Measurements from ENCODE around the gene IRGC.
"Not testable (repeated sequence)": the region's sequence is repeated elsewhere in the genome, so short reads cannot be mapped to it uniquely, and the experiment has no call there.

IRGC gene

GRCh38 chr19:43715776-43716175, at the start of gene IRGC:
IRGC (plus strand) TSS chr19:43716076; CDS start chr19:43718559, 2,483 bp downstream.
- DNase-seq (ENCODE audit: low read depth in 3 of 3): no peak

GRCh38 chr19:43667126-43667875, 48.6 kb upstream of the IRGC start:
- DNase-seq (ENCODE audit: low read depth in 3 of 3): no peak

- DNase-seq (ENCODE audit: low read depth in 3 of 3): peak in 1 of 3 donors; percentile 96
These were observed 47.9 kb upstream of the IRGC start for GRCh38 chr19:43667876-43668405.

GRCh38 chr19:43668406-43669109, 47.3 kb upstream of the IRGC start:
- DNase-seq (ENCODE audit: low read depth in 3 of 3): peak; percentile 90 to 98 (median 97)

- no peak for DNase-seq (ENCODE audit: low read depth in 3 of 3)
These were observed 43.7 kb upstream of the IRGC start for GRCh38 chr19:43672061-43672679.

GRCh38 chr19:43673637-43674036, 42.2 kb upstream of the IRGC start:
- DNase-seq (ENCODE audit: low read depth in 3 of 3): no peak

GRCh38 chr19:43674183-43674582, 41.7 kb upstream of the IRGC start:
- no peak for DNase-seq (ENCODE audit: low read depth in 3 of 3)

GRCh38 chr19:43674596-43674995, 41.3 kb upstream of the IRGC start:
- DNase-seq (ENCODE audit: low read depth in 3 of 3): no peak

- DNase-seq (ENCODE audit: low read depth in 3 of 3): no peak
These were observed 40.5 kb upstream of the IRGC start for GRCh38 chr19:43675269-43675879.

GRCh38 chr19:43675906-43676305, 40.0 kb upstream of the IRGC start:
- no peak for DNase-seq (ENCODE audit: low read depth in 3 of 3)

- DNase-seq (ENCODE audit: low read depth in 3 of 3): no peak
These were observed 37.2 kb upstream of the IRGC start for GRCh38 chr19:43678512-43679261.

GRCh38 chr19:43681821-43682220, 34.1 kb upstream of the IRGC start:
- DNase-seq (ENCODE audit: low read depth in 3 of 3): no peak

- not testable (repeated sequence) for DNase-seq (ENCODE audit: low read depth in 3 of 3)
These were observed 33.6 kb upstream of the IRGC start for GRCh38 chr19:43682269-43682668.

GRCh38 chr19:43682824-43683661, 32.8 kb upstream of the IRGC start:
- no peak for DNase-seq (ENCODE audit: low read depth in 3 of 3)

- no peak for DNase-seq (ENCODE audit: low read depth in 3 of 3)
These were observed 32.0 kb upstream of the IRGC start for GRCh38 chr19:43683905-43684304.

- DNase-seq (ENCODE audit: low read depth in 3 of 3): no peak
These were observed 31.6 kb upstream of the IRGC start for GRCh38 chr19:43684326-43684725.

- no peak for DNase-seq (ENCODE audit: low read depth in 3 of 3)
These were observed 28.2 kb upstream of the IRGC start for GRCh38 chr19:43687660-43687997.

GRCh38 chr19:43688059-43688701, 27.7 kb upstream of the IRGC start:
- DNase-seq (ENCODE audit: low read depth in 3 of 3): no peak

GRCh38 chr19:43690444-43690843, 25.4 kb upstream of the IRGC start:
- DNase-seq (ENCODE audit: low read depth in 3 of 3): no peak

- DNase-seq (ENCODE audit: low read depth in 3 of 3): no peak
These were observed 25.0 kb upstream of the IRGC start for GRCh38 chr19:43690890-43691289.

Measured in stimulated activated CD4-positive, alpha-beta T cell treated with anti-CD3 and anti-CD28 coated beads, TNF-alpha, amount 100 ng/mL, for 48 hours (primary cell).